Cardiac muscle cell (in vitro differentiated cells and primary cell): ENCODE data around the gene CAPNS1. TPM values are rescaled to one million over a fixed set of nuclear protein-coding genes. Genes with fewer than 3 reads are reported as not detected.
"Not testable (repeated sequence)": the region's sequence is repeated elsewhere in the genome, so short reads cannot be mapped to it uniquely, and the experiment has no call there.

Experiments
- DNase-seq, 2 donors: peaks; one replicate each; pipeline versions ENCODE4 v3.0.0 to v3.0.0-alpha.2; 2010 to 2017; ENCODE audit warnings: low read depth in 1 of 2, low spot score in 1 of 2
- H3K27ac ChIP-seq: fragments of 200-600 bp; sonication (generic); 2 replicates; pipeline ENCODE4 v1.5.1; 2016
- H3K27me3 ChIP-seq: fragments of 200-600 bp; sonication (generic); 2 replicates; pipeline ENCODE4 v1.6.0; 2016; ENCODE audit warnings: control low read depth
- H3K36me3 ChIP-seq: fragments of 200-600 bp; sonication (generic); 2 replicates; pipeline ENCODE4 v1.5.1; 2016; ENCODE audit warnings: control low read depth
- H3K4me1 ChIP-seq: fragments of 200-600 bp; sonication (generic); 2 replicates; pipeline ENCODE4 v1.8.1; 2017; ENCODE audit warnings: low read depth, mild to moderate bottlenecking, mixed run types
- H3K4me3 ChIP-seq: fragments of 200-600 bp; sonication (generic); 2 replicates; pipeline ENCODE4 v1.5.1; 2016; ENCODE audit warnings: mild to moderate bottlenecking
- H3K9me3 ChIP-seq: fragments of 200-600 bp; sonication (generic); 2 replicates; pipeline ENCODE4 v1.5.1; 2017; ENCODE audit warnings: low read depth, mild to moderate bottlenecking, control low read depth
- polyA plus RNA-seq: library from polyadenylated mRNA; unstranded; fragments of >200 nt; fragmentation: Nextera tagmentation; extraction: Ambion mirVana; gene quantifications from 2 replicates; pipeline ENCODE4 v1.2.1, GENCODE V29; 2016
- total RNA-seq: library from RNA; depleted of rRNA; stranded (reverse); fragments of >200 nt; gene quantifications from 2 replicates; pipeline ENCODE4 v1.2.3, GENCODE V29; 2016
- TF ChIP-seq, protein P1 (sequence below): IDR thresholded peaks from 2 replicates; pipeline ENCODE4 v1.5.1; 2012; ENCODE audit warnings: low read depth, mild to moderate bottlenecking, low read length

CAPNS1 gene
- total and polyA plus RNA-seq, 2 experiments from 2014 or later, result 198 to 413 TPM

DNA sequence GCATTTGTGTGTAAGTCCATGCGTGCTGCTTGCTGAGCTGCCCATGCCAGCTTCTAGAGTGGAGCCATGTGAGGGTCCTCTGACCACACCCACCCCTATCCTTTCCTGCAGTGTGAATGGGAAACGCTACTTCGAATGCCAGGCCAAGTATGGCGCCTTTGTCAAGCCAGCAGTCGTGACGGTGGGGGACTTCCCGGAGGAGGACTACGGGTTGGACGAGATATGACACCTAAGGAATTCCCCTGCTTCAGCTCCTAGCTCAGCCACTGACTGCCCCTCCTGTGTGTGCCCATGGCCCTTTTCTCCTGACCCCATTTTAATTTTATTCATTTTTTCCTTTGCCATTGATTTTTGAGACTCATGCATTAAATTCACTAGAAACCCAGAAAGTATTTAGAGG lies 14.3 kb upstream of the CAPNS1 start:
- H3K4me3 ChIP-seq, result no peak overlapping the region
- no peaks in the 10 kb centered on the region for H3K9me3 ChIP-seq
- peaks cover 8% of the 10 kb centered on the region for H3K36me3 ChIP-seq
- H3K27ac ChIP-seq, result no peak overlapping the region
- H3K4me1 ChIP-seq, result no peaks in the 10 kb centered on the region
- no peaks in the 10 kb centered on the region for H3K27me3 ChIP-seq
- TF ChIP-seq, protein P1, sequence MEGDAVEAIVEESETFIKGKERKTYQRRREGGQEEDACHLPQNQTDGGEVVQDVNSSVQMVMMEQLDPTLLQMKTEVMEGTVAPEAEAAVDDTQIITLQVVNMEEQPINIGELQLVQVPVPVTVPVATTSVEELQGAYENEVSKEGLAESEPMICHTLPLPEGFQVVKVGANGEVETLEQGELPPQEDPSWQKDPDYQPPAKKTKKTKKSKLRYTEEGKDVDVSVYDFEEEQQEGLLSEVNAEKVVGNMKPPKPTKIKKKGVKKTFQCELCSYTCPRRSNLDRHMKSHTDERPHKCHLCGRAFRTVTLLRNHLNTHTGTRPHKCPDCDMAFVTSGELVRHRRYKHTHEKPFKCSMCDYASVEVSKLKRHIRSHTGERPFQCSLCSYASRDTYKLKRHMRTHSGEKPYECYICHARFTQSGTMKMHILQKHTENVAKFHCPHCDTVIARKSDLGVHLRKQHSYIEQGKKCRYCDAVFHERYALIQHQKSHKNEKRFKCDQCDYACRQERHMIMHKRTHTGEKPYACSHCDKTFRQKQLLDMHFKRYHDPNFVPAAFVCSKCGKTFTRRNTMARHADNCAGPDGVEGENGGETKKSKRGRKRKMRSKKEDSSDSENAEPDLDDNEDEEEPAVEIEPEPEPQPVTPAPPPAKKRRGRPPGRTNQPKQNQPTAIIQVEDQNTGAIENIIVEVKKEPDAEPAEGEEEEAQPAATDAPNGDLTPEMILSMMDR, result no peak
- no peak for DNase-seq

DNA sequence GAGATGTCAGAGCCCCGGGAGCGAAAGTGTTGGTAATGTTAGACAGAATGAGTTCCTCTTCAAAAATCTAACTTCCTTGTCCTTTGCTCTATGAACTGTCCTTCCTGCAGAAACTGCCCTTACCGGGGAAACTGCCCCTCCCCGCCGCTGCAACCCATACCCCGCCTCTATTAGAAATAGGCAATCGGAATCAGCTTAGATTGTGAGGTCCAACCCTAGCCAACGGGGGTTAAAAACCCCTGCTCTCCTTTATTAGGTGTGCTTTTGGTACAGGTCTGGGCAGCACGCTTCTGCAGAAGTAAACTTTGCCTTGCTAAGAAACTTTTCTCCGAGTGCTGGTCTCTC lies 11.5 kb upstream of the CAPNS1 start:
- H3K4me1 ChIP-seq, result no peaks in the 10 kb centered on the region
- peak overlapping the region; percentile 66 for H3K27ac ChIP-seq
- DNase-seq, result no peak
- H3K27me3 ChIP-seq, result no peaks in the 10 kb centered on the region
- peak overlapping the region; percentile 32 for H3K4me3 ChIP-seq
- TF ChIP-seq, protein P1, result no peak
- peaks cover 6% of the 10 kb centered on the region for H3K36me3 ChIP-seq
- H3K9me3 ChIP-seq, result no peaks in the 10 kb centered on the region

DNA sequence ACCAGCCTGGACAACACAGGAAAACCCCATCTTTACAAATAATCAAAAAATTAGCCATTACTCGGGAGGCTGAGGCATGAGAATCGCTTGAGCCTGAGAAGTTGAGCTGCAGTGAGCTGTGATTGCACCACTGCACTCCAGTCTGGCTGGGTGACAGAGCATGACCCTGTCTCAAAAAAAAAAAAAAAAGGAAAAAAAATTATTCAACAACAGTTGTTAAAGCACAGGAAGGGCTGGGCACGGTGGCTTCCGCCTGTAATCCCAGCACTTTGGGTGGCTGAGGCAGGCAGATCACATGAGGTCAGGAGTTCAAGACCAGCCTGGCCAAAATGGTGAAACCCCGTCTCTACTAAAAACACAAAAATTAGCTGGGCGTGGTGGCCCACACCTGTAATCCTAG lies 8.6 kb upstream of the CAPNS1 start:
- H3K27ac ChIP-seq, H3K36me3 ChIP-seq, DNase-seq, H3K27me3 ChIP-seq, H3K9me3 ChIP-seq, H3K4me1 ChIP-seq, H3K4me3 ChIP-seq: not testable (repeated sequence)

DNA sequence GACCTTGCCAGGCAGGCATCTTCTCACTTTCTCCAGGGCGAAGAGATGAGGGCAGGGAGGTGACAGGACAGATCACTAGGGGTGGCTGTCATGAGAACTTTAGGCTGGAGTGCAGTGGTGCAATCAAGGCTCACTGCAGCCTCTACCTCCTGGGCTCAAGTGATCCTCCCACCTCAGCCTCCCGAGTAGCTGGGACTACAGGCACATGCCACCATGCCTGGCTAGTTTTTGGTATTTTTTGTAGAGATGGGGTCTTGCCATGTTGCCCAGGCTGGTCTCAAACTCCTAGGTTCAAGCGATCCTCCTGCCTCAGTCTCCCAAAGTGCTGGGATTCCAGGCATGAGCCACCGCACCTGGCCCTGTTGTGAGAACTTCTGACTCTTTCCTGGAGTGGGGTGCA lies 5.0 kb upstream of the CAPNS1 start:
- not testable (repeated sequence) for H3K4me1 ChIP-seq, DNase-seq, H3K9me3 ChIP-seq, H3K4me3 ChIP-seq, H3K27ac ChIP-seq, H3K27me3 ChIP-seq, H3K36me3 ChIP-seq

DNA sequence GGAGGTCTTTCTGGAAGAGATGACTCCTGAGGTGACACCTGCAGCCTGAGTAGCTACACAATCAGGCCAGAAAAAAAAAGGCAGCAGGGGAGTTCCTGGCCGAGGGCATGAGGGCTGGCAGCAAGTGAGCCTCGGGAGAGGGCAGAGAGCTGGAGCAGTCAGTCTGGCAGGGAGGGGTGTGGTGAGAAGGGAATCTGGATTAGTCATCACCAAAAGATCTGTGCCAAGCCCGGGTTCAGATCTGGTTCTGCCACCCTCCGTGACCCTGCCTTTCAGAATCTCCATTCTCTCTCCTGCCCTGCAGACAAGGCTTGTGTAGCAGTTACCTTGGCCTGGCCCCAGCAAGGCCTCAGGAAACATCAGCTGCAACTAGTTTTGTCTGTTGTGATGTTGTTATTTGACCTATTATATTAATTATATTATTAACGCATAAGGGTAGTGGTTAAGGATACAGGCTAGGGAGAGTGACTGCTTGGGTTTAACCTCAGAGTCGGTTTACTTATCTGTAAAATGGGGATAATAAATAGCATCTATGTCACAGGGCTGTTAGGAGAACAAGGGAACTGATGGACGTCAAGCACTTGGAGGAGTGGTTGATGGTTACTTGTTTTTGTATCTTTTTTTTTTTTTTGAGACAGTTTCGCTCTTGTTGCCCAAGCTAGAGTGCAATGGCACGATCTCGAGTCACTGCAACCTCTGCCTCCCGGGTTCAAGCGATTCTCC lies 2.7 kb upstream of the CAPNS1 start:
- Histone ChIP-seq H3K4me1 (peaks cover 3% of the 10 kb centered on the region), H3K36me3 (no peaks in the 10 kb centered on the region), H3K9me3 (no peaks in the 10 kb centered on the region), H3K27me3 (peaks cover 3% of the 10 kb centered on the region), H3K4me3 (no peak overlapping the region), H3K27ac (no peak overlapping the region)
- TF ChIP-seq, protein P1, result no peak
- peak in 1 of 2 donors; percentile 51 for DNase-seq

DNA sequence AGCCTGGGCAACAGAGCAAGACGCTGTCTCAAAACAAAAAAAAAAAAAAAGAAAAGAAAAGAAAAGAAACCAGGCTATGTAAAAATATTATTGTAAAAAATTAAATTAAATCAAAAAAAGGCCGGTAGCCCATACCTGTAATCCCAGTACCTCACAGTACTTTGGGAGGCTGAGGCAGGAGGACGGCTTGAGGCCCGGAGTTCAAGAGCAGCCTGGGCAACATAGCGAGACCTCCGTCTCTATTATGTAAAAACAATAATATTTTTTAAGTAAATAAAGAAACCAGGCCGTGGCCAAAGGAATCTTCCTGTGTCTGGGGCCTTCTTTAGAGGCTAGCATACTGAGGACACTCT lies 770 bp upstream of the CAPNS1 start:
- peaks cover 3% of the 10 kb centered on the region for H3K4me1 ChIP-seq
- peak overlapping the region; percentile 92 for H3K27ac ChIP-seq
- peaks cover 3% of the 10 kb centered on the region for H3K27me3 ChIP-seq
- peaks cover 11% of the 10 kb centered on the region for H3K36me3 ChIP-seq
- no peak for DNase-seq
- H3K9me3 ChIP-seq, result no peaks in the 10 kb centered on the region
- TF ChIP-seq, protein P1, result no peak
- H3K4me3 ChIP-seq, result peak overlapping the region; percentile 97
